Mesothelial cell of epicardium (in vitro differentiated cells): ENCODE data around the gene C1GALT1. TPM values are rescaled to one million over a fixed set of nuclear protein-coding genes. Genes with fewer than 3 reads are reported as not detected.

Source experiments
- DNase-seq, 2 experiments: peaks; one replicate each; pipeline ENCODE4 v3.0.0; 2021; ENCODE audit warnings: low spot score in 2 of 2; ENCODE audit not compliant: unreplicated experiment in 2 of 2
- H3K27ac Mint-ChIP-seq: 2 replicates; pipeline ENCODE4 v1.8.0; 2021; ENCODE audit warnings: mixed read lengths
- H3K27me3 Mint-ChIP-seq: 2 replicates; pipeline ENCODE4 v1.8.0; 2021; ENCODE audit warnings: low read depth, mixed read lengths
- H3K36me3 Mint-ChIP-seq: 2 replicates; pipeline ENCODE4 v1.8.0; 2021; ENCODE audit warnings: mixed read lengths
- H3K4me1 Mint-ChIP-seq: 2 replicates; pipeline ENCODE4 v1.8.0; 2021; ENCODE audit warnings: mixed read lengths
- H3K4me3 Mint-ChIP-seq: 2 replicates; pipeline ENCODE4 v1.8.0; 2021; ENCODE audit warnings: mild to moderate bottlenecking, moderate library complexity, mixed read lengths
- H3K9me3 Mint-ChIP-seq: 2 replicates; pipeline ENCODE4 v1.8.0; 2021; ENCODE audit warnings: mixed read lengths
- CTCF ChIP-seq: fragments of 200-600 bp; sonication (generic); IDR thresholded peaks from one replicate; pipeline ENCODE4 v1.5.0; 2021; ENCODE audit warnings: antibody characterized with exemption; ENCODE audit not compliant: unreplicated experiment
- total RNA-seq: library from RNA; stranded (reverse); gene quantifications from 3 replicates; pipeline ENCODE4 v1.2.1, GENCODE V29; 2021

Gene C1GALT1
- total RNA-seq, 1 donor from 2014 or later: 36.8 TPM

- no peak for DNase-seq
- TF ChIP-seq CTCF: no peak
- H3K9me3 Mint-ChIP-seq: peaks cover 18% of the 10 kb centered on the region
- H3K4me1 Mint-ChIP-seq: peaks cover 3% of the 10 kb centered on the region
- no peak overlapping the region for H3K27ac Mint-ChIP-seq
- no peaks in the 10 kb centered on the region for H3K27me3 Mint-ChIP-seq
- no peak overlapping the region for H3K4me3 Mint-ChIP-seq
- H3K36me3 Mint-ChIP-seq: peaks cover 27% of the 10 kb centered on the region
These were observed 27.2 kb downstream of the C1GALT1 start for GRCh38 chr7:7209412-7210050.

- H3K27ac Mint-ChIP-seq: no peak overlapping the region
- DNase-seq: no peak
- no peaks in the 10 kb centered on the region for H3K27me3 Mint-ChIP-seq
- H3K4me3 Mint-ChIP-seq: no peak overlapping the region
- TF ChIP-seq CTCF: no peak
- peaks cover 7% of the 10 kb centered on the region for H3K9me3 Mint-ChIP-seq
- H3K4me1 Mint-ChIP-seq: peaks cover 3% of the 10 kb centered on the region
- H3K36me3 Mint-ChIP-seq: peaks cover 18% of the 10 kb centered on the region
These were observed 28.3 kb downstream of the C1GALT1 start for GRCh38 chr7:7210475-7211237.

GRCh38 chr7:7212612-7213011, 30.3 kb downstream of the C1GALT1 start:
- peaks cover 21% of the 10 kb centered on the region for H3K36me3 Mint-ChIP-seq
- no peaks in the 10 kb centered on the region for H3K27me3 Mint-ChIP-seq
- no peak overlapping the region for H3K27ac Mint-ChIP-seq
- peaks cover 3% of the 10 kb centered on the region for H3K4me1 Mint-ChIP-seq
- no peak for DNase-seq
- TF ChIP-seq CTCF: no peak
- no peaks in the 10 kb centered on the region for H3K9me3 Mint-ChIP-seq
- no peak overlapping the region for H3K4me3 Mint-ChIP-seq

GRCh38 chr7:7214398-7215347, 32.3 kb downstream of the C1GALT1 start:
- no peak for TF ChIP-seq CTCF
- Mint-ChIP-seq H3K4me1 (peaks cover 3% of the 10 kb centered on the region), H3K36me3 (peaks cover 23% of the 10 kb centered on the region), H3K9me3 (peaks cover 4% of the 10 kb centered on the region), H3K27ac (no peak overlapping the region), H3K4me3 (no peak overlapping the region), H3K27me3 (no peaks in the 10 kb centered on the region)
- no peak for DNase-seq

- H3K27me3 Mint-ChIP-seq: no peaks in the 10 kb centered on the region
- H3K9me3 Mint-ChIP-seq: peaks cover 4% of the 10 kb centered on the region
- H3K4me1 Mint-ChIP-seq: peaks cover 9% of the 10 kb centered on the region
- peaks cover 18% of the 10 kb centered on the region for H3K36me3 Mint-ChIP-seq
- no peak for DNase-seq
- TF ChIP-seq CTCF: no peak
- H3K4me3 Mint-ChIP-seq: no peak overlapping the region
- H3K27ac Mint-ChIP-seq: no peak overlapping the region
These were observed 33.9 kb downstream of the C1GALT1 start for GRCh38 chr7:7216279-7216678.
